Kidney epithelial cell (primary cell): ENCODE measurements around the gene D2HGDH. TPM values are rescaled to one million over a fixed set of nuclear protein-coding genes. Genes with fewer than 3 reads are reported as not detected.

Experiments used
- DNase-seq: peaks from one replicate; pipeline ENCODE4 v3.0.0-alpha.2; 2010; ENCODE audit warnings: low read depth
- H3K27me3 ChIP-seq: 2 replicates; pipeline ENCODE4 v1.6.0; 2011; ENCODE audit warnings: low read length; ENCODE audit not compliant: control insufficient read depth, insufficient read depth
- H3K36me3 ChIP-seq: 2 replicates; pipeline ENCODE4 v1.5.1; 2011; ENCODE audit warnings: low read length; ENCODE audit not compliant: control insufficient read depth, insufficient read depth
- H3K4me3 ChIP-seq: 2 replicates; pipeline ENCODE4 v1.5.1; 2011; ENCODE audit warnings: low read depth, mild to moderate bottlenecking, control low read depth, low read length
- total RNA-seq: library from RNA; depleted of rRNA; stranded (reverse); fragments of >200 nt; gene quantifications from 2 replicates; pipeline ENCODE4 v1.2.3, GENCODE V29; 2015
- TF ChIP-seq, protein P1 (sequence below): IDR thresholded peaks from 2 replicates; pipeline ENCODE4 v1.5.1; 2011; ENCODE audit warnings: mild to moderate bottlenecking, moderate library complexity, low read length, control low read depth, inconsistent platforms; ENCODE audit not compliant: insufficient read depth, poor library complexity, severe bottlenecking

The D2HGDH gene
- total RNA-seq, 1 donor from 2014 or later: 16.5 TPM

DNA sequence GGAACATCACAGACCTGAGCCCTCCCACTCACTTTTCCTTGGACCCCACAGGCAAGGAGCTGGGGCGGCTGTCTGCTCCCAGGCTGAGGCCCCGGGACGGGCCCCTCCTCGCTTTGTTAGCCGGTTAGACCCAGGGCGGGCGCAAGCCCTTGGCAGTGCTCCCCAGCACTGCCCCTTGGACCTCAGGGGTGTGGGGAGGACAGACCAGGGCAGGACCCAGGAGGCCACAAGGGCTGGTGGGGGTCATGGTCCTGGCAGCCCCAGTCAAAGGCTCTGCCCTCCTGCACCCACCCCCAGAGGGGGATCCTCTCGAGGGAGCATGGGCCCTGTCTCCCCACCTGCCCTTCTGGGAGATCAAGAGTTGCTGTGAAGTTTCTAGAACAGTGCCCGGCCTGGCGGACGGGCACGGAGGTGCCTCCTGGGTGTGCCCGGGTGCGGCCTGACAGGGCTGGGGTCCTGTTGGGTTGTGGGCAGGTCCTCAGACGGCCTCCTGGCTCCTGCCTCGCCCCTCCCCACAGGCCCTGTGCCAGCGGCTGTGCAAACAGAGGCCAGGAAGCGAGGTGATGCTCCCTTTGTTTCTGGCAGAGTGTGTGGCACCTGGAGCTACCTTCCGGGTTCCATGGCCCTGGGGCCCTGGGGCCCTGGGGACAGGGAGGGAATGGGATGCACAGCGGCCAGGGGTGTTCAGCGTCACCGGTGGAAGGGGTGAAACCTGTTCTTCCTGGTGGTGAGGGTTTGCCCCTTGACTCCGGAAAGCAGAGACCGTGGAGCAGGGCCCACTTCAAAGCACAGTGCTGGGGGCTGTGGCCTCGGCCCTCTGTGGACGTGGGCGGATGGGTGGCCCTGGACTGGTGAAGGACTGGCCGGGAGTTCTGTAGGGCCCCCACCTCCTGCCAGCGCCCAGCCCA lies 39.3 kb downstream of the D2HGDH start:
- H3K4me3 ChIP-seq: no peak overlapping the region
- peaks cover 42% of the 10 kb centered on the region for H3K27me3 ChIP-seq
- no peak for DNase-seq
- H3K36me3 ChIP-seq: no peaks in the 10 kb centered on the region
- TF ChIP-seq, protein P1, sequence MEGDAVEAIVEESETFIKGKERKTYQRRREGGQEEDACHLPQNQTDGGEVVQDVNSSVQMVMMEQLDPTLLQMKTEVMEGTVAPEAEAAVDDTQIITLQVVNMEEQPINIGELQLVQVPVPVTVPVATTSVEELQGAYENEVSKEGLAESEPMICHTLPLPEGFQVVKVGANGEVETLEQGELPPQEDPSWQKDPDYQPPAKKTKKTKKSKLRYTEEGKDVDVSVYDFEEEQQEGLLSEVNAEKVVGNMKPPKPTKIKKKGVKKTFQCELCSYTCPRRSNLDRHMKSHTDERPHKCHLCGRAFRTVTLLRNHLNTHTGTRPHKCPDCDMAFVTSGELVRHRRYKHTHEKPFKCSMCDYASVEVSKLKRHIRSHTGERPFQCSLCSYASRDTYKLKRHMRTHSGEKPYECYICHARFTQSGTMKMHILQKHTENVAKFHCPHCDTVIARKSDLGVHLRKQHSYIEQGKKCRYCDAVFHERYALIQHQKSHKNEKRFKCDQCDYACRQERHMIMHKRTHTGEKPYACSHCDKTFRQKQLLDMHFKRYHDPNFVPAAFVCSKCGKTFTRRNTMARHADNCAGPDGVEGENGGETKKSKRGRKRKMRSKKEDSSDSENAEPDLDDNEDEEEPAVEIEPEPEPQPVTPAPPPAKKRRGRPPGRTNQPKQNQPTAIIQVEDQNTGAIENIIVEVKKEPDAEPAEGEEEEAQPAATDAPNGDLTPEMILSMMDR: no peak

DNA sequence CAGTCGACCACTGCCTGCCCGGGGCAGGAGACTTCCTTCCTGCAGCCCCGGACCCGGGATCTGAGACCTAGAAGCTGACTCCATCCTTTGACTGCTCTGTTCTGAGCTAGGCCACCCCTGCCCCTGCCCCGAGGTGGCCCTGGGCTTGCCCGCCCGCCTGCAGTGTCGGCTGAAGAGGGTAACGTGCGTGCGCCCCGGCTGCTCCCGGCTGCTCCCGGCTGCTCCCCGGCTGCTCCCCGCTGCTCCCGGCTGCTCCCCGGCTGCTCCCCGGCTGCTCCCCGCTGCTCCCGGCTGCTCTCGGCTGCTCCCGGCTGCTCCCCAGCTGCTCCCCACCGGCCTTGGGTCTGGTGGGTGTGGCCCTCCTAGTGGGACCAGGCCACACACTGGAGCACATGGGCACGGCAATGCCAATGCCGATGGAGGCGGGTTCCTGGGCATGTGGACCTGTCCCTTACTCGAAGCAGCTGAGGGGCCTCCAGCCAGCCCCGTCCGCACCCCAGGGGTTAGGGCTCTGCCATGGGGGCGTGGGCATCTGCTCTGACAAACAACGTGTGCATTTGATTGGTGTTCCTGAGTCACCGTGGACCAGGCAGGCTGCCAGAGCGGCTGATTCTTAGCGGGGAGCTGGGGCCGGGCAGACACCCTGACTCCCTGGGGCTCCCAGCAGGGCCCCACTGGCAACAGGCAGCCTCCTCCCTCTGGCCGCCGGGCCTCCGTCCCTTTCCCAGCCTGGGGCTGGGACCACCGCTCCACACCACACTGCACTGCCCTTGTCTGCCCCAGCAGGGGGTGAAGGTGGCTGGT lies 40.2 kb downstream of the D2HGDH start:
- TF ChIP-seq, protein P1: no peak
- DNase-seq: no peak
- no peaks in the 10 kb centered on the region for H3K36me3 ChIP-seq
- H3K4me3 ChIP-seq: no peak overlapping the region
- H3K27me3 ChIP-seq: peaks cover 42% of the 10 kb centered on the region

DNA sequence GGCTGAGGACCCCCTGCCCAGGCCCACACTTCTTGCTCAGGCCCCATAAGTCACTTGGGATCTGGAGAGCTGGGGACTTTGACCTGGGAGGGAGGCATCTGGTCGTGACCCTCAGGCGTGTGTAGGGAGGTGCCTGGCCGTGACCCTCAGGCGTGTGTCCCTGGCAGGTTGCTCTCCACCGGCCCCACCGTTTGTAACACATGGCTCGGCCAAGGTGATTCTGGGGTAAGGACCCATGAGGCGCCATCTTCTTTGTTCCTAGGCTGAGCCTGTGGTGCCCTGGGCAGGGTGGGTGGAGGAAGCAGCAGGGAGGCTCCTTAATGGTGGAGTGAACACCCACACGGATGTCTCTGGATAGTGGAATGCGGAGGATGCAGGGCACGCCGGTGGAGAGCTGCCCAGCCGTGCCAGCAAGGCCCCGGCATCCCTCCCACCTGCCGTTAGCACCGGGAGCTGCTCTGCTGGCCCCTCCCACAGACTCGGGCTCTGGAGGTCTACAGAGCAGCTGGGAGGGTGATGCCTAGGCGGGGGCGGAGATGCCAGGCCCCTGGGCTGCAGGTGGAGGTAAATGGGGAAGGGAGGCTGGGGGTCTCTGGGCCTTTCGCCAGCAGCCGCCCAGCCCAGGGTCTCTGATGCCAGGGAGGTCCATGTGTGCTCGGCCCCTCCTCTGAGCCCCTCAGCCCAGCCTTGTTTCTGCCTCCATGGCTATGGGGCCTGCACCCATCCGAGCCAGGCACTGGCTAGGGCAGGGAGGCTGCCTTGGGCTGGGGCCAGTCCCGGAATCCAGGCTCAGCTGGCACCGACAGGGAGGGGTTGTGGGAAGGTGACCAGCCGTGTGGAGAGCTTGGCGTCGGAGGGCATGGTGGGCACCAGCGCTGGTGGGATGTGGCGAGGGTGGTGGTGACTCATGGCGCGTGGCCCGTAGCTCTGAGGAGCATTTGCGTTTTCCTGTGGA lies 41.1 kb downstream of the D2HGDH start:
- Histone ChIP-seq H3K4me3 (no peak overlapping the region), H3K36me3 (no peaks in the 10 kb centered on the region), H3K27me3 (peaks cover 42% of the 10 kb centered on the region)
- DNase-seq: no peak
- TF ChIP-seq, protein P1: no peak

DNA sequence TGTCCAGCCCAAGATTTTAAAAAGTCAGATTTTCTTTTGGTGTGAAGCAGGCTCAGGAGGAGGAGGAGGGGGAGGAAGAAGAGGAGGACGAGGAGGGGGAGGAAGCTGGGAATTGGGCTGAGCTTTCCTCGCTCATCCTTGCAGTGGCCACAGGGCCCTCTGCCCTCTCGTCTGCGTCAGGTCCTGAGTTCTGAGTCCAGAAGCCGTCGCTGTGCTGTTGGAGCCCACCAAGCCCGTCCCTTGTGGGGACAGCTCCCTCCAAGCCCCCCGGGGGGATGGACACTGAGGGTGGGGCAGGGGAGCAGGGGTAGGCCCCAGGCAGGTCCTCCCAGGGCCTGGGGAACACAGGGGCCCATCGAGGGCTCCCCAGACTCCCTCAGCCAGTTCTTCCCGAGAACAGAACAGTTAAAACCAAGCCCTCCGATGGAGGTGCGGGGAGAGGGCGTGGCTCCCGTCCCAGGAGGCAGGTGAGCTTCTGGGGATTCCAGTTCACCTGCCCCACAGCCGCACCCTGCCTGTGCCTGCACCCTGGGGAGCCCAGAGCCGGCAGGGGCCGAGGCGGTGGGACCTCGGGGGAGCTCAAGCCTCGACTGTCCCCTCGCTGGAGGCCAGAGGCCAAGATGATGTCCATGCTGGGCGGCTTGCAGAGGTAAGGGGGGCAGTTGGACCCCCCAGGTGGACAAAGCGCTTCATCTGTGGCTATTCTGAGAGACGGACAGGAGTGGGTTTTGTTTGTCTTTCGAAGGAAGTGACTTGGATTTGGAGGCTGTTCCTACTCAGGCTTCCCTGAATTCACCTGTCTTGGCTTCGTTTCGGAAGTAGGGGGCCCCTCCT lies 42.1 kb downstream of the D2HGDH start, which contains the start of gene GAL3ST2:
Gene GAL3ST2 (plus strand): TSS at position 487 of the 834 bp plus-strand sequence. CDS start 134 bp downstream, at position 621.
- TF ChIP-seq, protein P1: no peak
- no peak within 1 kb of the TSS for H3K4me3 ChIP-seq
- H3K36me3 ChIP-seq: no peaks in the 10 kb centered on the region
- H3K27me3 ChIP-seq: peaks cover 37% of the 10 kb centered on the region
- DNase-seq: no peak

DNA sequence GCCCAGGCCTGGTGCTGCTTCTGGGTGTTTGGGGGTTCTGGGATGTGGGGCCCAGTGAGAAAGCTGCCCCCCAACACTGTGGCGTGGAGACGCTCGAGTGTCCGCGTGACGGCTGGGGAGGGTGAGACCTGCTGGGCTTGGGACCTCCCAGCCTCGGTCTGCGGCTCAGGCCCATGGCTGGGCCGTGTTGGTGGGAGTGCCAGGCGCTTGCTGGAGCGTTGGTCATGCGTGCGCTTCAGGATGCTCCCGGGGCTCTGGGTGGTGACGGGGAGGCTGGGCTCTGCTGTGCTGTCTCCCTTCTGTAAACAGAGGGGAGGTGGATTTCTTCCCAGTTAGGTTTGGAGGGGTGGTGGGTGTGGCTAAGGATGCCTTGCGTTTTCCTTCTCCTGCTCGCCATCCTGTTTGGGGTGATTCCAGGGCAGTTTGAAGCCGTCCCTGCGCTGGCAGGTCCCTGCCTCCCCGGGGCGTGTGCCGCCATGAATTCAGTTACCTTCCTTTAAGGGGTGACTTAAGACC lies 42.8 kb downstream of the D2HGDH start:
- TF ChIP-seq, protein P1: no peak
- peaks cover 34% of the 10 kb centered on the region for H3K27me3 ChIP-seq

More for the DNA sequence above, 42.8 kb downstream of the D2HGDH start:
- Histone ChIP-seq H3K36me3 (no peaks in the 10 kb centered on the region), H3K4me3 (no peak overlapping the region)
- DNase-seq: no peak
